ENCODE results near the gene SEMA3E.

GRCh38 chr7:83455612-83456011 is 193.3 kb downstream of the SEMA3E start:
- no peak for TF ChIP-seq CTCF (conservative IDR thresholded peaks at IDR 0.05; ENCODE audit: low read length)
- TF ChIP-seq EZH2phosphoT487 (IDR thresholded peaks at IDR 0.05; ENCODE audit: borderline replicate concordance) = no peak
